H1 (cell line): ENCODE measurements around the gene KIAA0040. TPM values are rescaled to one million over a fixed set of nuclear protein-coding genes. Genes with fewer than 3 reads are reported as not detected.

Source experiments
- KDM4A ChIP-seq: IDR thresholded peaks from one replicate; pipeline ENCODE4 v1.7.1; 2012; ENCODE audit warnings: low read depth, mild to moderate bottlenecking, moderate library complexity, low read length, inconsistent platforms; ENCODE audit not compliant: severe bottlenecking
- KDM5A ChIP-seq: fragments of 200-600 bp; IDR thresholded peaks from 2 replicates; pipeline ENCODE4 v1.7.1; 2012; ENCODE audit warnings: mild to moderate bottlenecking, low read length, inconsistent platforms, mixed read lengths
- SAP30 ChIP-seq: fragments of 300-600 bp; sonication (generic); IDR thresholded peaks from 2 replicates; pipeline ENCODE4 v1.7.1; 2012; ENCODE audit warnings: low read length, moderate library complexity, mild to moderate bottlenecking, inconsistent platforms; ENCODE audit not compliant: insufficient read depth, insufficient replicate concordance
- SP1 ChIP-seq: IDR thresholded peaks from 2 replicates; pipeline ENCODE4 v1.6.1; 2011; ENCODE audit warnings: low read depth, low read length
- TCF12 ChIP-seq: IDR thresholded peaks from 2 replicates; pipeline ENCODE4 v1.6.1; 2011; ENCODE audit warnings: low read depth, mild to moderate bottlenecking, low read length
- polyA plus RNA-seq, 7 experiments: library from polyadenylated mRNA; depleted of rRNA in 3 of 7; stranded (reverse) in 5 of 7; unstranded in 2 of 7; fragments of >200 nt in 5 of 7; fragments of 200-250 nt in 2 of 7; gene quantifications; 1 replicate in 5 of 7; 2 replicates in 1 of 7; 4 replicates in 1 of 7; pipeline versions ENCODE4 v1.2.1 to v1.2.3, GENCODE V29; 2011 to 2013; ENCODE audit warnings: missing spikeins in 2 of 7, mixed read lengths in 2 of 7
- total RNA-seq: library from RNA; stranded (reverse); fragmentation: NEBNext Ultra II Directional; extraction: Animal tissue kit (Norgen Biotek cat#: 25700); gene quantifications from 2 replicates; pipeline ENCODE4 v1.2.1, GENCODE V29; 2021
- TF ChIP-seq, protein P1 (sequence below): fragments of 300-600 bp; sonication (generic); IDR thresholded peaks from 2 replicates; pipeline ENCODE4 v1.7.1; 2012; ENCODE audit warnings: low read length, moderate library complexity, mild to moderate bottlenecking, inconsistent platforms; ENCODE audit not compliant: insufficient replicate concordance

The KIAA0040 gene
- total and polyA plus RNA-seq, 2 of the 8 experiments (the other 6 are each of a cell fraction or from before 2014, with no cell fraction given) = 11.0 to 14.1 TPM

DNA sequence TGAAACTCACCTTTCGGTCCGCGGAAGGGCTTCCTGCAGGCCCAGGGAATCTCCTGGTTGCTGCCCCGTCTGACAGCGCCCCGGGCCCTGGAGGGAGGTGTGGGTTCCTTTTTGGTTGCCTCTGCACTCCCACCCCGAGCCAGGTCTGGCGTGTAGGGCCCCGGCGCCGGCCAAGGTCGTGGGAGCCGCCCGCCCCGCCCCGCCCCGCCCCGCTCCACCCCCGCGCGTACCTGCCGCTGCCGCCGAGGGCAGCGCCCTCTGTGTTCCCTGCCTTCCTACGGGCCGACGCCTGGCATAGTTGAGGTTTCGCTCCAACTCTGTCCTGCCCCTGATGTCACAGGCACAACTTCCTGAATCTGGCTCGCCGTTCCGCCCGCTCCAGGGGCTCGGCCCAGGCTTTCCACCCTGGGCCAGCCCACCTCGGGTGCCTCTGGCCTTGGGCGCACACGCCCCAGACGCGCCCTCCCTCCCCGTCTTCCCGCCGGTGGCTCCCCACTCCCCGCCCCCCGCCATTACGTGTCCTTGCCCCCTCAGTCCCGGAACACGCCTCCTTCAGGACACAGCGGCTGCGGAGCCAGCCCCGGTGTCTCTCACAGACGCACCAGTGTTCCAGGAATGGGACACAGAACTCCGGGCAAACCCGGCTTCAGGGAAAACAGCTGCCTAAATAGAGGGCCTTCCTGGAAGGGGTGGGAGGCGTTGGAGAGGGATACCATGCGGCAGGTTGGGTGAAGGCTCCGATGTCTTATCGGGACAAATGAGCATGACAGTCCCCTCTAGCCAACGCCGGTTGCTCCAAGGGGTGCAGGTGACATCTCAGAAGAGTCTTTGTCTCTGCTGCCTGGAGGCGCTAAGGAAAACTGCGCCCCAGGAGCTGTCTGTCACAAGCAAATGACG is at the start of gene KIAA0040 (continued):
- TF ChIP-seq, protein P1, sequence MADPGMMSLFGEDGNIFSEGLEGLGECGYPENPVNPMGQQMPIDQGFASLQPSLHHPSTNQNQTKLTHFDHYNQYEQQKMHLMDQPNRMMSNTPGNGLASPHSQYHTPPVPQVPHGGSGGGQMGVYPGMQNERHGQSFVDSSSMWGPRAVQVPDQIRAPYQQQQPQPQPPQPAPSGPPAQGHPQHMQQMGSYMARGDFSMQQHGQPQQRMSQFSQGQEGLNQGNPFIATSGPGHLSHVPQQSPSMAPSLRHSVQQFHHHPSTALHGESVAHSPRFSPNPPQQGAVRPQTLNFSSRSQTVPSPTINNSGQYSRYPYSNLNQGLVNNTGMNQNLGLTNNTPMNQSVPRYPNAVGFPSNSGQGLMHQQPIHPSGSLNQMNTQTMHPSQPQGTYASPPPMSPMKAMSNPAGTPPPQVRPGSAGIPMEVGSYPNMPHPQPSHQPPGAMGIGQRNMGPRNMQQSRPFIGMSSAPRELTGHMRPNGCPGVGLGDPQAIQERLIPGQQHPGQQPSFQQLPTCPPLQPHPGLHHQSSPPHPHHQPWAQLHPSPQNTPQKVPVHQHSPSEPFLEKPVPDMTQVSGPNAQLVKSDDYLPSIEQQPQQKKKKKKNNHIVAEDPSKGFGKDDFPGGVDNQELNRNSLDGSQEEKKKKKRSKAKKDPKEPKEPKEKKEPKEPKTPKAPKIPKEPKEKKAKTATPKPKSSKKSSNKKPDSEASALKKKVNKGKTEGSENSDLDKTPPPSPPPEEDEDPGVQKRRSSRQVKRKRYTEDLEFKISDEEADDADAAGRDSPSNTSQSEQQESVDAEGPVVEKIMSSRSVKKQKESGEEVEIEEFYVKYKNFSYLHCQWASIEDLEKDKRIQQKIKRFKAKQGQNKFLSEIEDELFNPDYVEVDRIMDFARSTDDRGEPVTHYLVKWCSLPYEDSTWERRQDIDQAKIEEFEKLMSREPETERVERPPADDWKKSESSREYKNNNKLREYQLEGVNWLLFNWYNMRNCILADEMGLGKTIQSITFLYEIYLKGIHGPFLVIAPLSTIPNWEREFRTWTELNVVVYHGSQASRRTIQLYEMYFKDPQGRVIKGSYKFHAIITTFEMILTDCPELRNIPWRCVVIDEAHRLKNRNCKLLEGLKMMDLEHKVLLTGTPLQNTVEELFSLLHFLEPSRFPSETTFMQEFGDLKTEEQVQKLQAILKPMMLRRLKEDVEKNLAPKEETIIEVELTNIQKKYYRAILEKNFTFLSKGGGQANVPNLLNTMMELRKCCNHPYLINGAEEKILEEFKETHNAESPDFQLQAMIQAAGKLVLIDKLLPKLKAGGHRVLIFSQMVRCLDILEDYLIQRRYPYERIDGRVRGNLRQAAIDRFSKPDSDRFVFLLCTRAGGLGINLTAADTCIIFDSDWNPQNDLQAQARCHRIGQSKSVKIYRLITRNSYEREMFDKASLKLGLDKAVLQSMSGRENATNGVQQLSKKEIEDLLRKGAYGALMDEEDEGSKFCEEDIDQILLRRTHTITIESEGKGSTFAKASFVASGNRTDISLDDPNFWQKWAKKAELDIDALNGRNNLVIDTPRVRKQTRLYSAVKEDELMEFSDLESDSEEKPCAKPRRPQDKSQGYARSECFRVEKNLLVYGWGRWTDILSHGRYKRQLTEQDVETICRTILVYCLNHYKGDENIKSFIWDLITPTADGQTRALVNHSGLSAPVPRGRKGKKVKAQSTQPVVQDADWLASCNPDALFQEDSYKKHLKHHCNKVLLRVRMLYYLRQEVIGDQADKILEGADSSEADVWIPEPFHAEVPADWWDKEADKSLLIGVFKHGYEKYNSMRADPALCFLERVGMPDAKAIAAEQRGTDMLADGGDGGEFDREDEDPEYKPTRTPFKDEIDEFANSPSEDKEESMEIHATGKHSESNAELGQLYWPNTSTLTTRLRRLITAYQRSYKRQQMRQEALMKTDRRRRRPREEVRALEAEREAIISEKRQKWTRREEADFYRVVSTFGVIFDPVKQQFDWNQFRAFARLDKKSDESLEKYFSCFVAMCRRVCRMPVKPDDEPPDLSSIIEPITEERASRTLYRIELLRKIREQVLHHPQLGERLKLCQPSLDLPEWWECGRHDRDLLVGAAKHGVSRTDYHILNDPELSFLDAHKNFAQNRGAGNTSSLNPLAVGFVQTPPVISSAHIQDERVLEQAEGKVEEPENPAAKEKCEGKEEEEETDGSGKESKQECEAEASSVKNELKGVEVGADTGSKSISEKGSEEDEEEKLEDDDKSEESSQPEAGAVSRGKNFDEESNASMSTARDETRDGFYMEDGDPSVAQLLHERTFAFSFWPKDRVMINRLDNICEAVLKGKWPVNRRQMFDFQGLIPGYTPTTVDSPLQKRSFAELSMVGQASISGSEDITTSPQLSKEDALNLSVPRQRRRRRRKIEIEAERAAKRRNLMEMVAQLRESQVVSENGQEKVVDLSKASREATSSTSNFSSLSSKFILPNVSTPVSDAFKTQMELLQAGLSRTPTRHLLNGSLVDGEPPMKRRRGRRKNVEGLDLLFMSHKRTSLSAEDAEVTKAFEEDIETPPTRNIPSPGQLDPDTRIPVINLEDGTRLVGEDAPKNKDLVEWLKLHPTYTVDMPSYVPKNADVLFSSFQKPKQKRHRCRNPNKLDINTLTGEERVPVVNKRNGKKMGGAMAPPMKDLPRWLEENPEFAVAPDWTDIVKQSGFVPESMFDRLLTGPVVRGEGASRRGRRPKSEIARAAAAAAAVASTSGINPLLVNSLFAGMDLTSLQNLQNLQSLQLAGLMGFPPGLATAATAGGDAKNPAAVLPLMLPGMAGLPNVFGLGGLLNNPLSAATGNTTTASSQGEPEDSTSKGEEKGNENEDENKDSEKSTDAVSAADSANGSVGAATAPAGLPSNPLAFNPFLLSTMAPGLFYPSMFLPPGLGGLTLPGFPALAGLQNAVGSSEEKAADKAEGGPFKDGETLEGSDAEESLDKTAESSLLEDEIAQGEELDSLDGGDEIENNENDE = no peak
- TF ChIP-seq TCF12 (no peak), SAP30 (peak; percentile 77), KDM5A (no peak), SP1 (no peak), KDM4A (peak; percentile 55)
